Prostate gland (tissue), 2 donors: ENCODE data around the gene FGF8.

Experiments
- POLR2A ChIP-seq: fragments of 450-650 bp; IDR thresholded peaks from one replicate; pipeline ENCODE4 v1.6.1; 2016; ENCODE audit warnings: antibody characterized with exemption, mild to moderate bottlenecking
- POLR2AphosphoS5 ChIP-seq: sonication (generic); formaldehyde crosslinking; IDR thresholded peaks from one replicate; pipeline ENCODE4 v1.6.1; 2017; ENCODE audit warnings: antibody characterized with exemption
- TF ChIP-seq, protein P1 (sequence below), 4 experiments: fragments of 200-600 bp in 2 of 4; fragments of 450-650 bp in 2 of 4; sonication (generic) in 2 of 4; IDR thresholded peaks; 1 replicate in 3 of 4; 2 replicates in 1 of 4; pipeline ENCODE4 v1.5.1; 2016 to 2019; ENCODE audit warnings: antibody characterized with exemption in 4 of 4, mild to moderate bottlenecking in 2 of 4, moderate library complexity in 2 of 4

DNA sequence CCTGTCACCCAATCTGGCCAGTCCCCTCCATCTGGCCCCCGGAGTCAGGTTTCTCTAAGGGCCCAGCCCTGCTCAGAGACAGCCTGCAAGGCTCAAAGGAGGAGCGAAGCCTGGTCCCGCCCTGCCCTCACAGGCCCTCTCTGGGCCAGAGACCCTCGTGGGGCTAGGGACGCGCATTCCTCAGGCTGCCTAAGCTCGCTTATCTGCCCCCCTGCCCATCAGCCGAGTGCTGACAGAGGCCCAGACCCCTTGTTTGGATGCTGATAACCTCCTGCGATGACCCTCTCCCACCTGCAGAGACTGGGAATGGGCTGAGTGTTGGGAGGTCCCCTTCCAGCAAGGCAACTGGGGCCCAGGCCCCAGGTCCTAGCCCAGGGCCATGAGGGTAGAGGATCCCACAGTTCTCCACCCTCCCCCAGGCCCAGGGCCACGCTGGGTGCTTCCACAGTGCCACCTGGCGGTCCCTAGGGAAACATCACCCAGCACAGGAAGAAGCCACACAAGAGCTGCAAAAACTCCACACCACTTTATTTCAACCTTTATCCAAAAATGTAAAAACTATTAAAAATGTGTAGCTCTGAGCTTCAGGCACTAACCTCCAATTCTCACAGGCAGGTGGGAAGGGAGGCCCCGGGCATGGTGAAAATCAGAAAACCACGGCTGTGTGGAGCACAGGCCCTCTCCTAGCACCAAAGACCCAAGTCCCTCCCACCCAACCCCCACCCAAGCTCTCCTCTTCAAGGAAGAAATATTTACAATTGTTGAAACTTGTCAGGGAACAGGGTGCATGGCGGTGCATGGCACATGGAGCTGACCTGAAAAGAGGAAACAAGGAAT is 5.1 kb upstream of the FGF8 start:
- TF ChIP-seq POLR2A (no peak), POLR2AphosphoS5 (no peak)
- TF ChIP-seq, protein P1, sequence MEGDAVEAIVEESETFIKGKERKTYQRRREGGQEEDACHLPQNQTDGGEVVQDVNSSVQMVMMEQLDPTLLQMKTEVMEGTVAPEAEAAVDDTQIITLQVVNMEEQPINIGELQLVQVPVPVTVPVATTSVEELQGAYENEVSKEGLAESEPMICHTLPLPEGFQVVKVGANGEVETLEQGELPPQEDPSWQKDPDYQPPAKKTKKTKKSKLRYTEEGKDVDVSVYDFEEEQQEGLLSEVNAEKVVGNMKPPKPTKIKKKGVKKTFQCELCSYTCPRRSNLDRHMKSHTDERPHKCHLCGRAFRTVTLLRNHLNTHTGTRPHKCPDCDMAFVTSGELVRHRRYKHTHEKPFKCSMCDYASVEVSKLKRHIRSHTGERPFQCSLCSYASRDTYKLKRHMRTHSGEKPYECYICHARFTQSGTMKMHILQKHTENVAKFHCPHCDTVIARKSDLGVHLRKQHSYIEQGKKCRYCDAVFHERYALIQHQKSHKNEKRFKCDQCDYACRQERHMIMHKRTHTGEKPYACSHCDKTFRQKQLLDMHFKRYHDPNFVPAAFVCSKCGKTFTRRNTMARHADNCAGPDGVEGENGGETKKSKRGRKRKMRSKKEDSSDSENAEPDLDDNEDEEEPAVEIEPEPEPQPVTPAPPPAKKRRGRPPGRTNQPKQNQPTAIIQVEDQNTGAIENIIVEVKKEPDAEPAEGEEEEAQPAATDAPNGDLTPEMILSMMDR (IDR thresholded peaks at IDR 0.05): peak; percentile 74 to 83 (median 80)
